Heart left ventricle (tissue), 13 donors: Measurements from ENCODE around the gene SNRPE.

ENCODE experiments used
- CTCF ChIP-seq, 12 donors: fragments of 200-600 bp; sonication (generic) in 4 of 12; IDR thresholded peaks; one replicate each; pipeline versions ENCODE4 v1.5.0 to v1.8.0; 2018 to 2022; ENCODE audit warnings: antibody characterized with exemption in 12 of 12, mild to moderate bottlenecking in 5 of 12
- POLR2A ChIP-seq, 2 donors: fragments of 450-650 bp; IDR thresholded peaks; one replicate each; pipeline ENCODE4 v1.6.1; 2017; ENCODE audit warnings: antibody characterized with exemption in 2 of 2, mild to moderate bottlenecking in 2 of 2, moderate library complexity in 2 of 2
- donor health status: ischemic (EF 13 %, LVEDD 7.1; RV severe dilation, severe dysfunction).
- donor health status: DM: no; HTN: yes; CAD: no.
- donor health status: DM: no; HTN: no; CAD: no.
- donor health status: ischemic (EF 25% LVEDD 6.9; RV normal size, moderate dysfunction).
- donor health status: ischemic (EF 25% LVEDD 5.7; RV mildly dilated, moderate dysfunction).
- donor health status: ischemic (EF 35%, LVEDD 5.7; RV mildly dilated, moderate dysfunction).
- donor health status: nonischemic (EF 11% LVEDD 7.7; RV severe dilation, severe dysfunction).
- donor health status: DM: yes; HTN: yes; CAD: no.
- donor health status: PGD.
- donor health status: ischemic (EF 29% LVEDD 5.4; RV normal size, mild dysfunction).
- donor health status: nonischemic (EF 23%, LVEDD 6.1; RV moderate dilation, normal function).

GRCh38 chr1:203898458-203899352 lies 37.3 kb downstream of the SNRPE start:
- TF ChIP-seq CTCF (IDR thresholded peaks at IDR 0.05): no peak
- no peak for TF ChIP-seq POLR2A (IDR thresholded peaks at IDR 0.05)
